ENCODE data around the gene ARHGEF28. TPM values are rescaled to one million over a fixed set of nuclear protein-coding genes. Genes with fewer than 3 reads are reported as not detected.

ARHGEF28 gene, protein sequence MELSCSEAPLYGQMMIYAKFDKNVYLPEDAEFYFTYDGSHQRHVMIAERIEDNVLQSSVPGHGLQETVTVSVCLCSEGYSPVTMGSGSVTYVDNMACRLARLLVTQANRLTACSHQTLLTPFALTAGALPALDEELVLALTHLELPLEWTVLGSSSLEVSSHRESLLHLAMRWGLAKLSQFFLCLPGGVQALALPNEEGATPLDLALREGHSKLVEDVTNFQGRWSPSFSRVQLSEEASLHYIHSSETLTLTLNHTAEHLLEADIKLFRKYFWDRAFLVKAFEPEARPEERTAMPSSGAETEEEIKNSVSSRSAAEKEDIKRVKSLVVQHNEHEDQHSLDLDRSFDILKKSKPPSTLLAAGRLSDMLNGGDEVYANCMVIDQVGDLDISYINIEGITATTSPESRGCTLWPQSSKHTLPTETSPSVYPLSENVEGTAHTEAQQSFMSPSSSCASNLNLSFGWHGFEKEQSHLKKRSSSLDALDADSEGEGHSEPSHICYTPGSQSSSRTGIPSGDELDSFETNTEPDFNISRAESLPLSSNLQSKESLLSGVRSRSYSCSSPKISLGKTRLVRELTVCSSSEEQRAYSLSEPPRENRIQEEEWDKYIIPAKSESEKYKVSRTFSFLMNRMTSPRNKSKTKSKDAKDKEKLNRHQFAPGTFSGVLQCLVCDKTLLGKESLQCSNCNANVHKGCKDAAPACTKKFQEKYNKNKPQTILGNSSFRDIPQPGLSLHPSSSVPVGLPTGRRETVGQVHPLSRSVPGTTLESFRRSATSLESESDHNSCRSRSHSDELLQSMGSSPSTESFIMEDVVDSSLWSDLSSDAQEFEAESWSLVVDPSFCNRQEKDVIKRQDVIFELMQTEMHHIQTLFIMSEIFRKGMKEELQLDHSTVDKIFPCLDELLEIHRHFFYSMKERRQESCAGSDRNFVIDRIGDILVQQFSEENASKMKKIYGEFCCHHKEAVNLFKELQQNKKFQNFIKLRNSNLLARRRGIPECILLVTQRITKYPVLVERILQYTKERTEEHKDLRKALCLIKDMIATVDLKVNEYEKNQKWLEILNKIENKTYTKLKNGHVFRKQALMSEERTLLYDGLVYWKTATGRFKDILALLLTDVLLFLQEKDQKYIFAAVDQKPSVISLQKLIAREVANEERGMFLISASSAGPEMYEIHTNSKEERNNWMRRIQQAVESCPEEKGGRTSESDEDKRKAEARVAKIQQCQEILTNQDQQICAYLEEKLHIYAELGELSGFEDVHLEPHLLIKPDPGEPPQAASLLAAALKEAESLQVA (N-terminal part only)
- 14.4 TPM for total RNA-seq

DNA sequence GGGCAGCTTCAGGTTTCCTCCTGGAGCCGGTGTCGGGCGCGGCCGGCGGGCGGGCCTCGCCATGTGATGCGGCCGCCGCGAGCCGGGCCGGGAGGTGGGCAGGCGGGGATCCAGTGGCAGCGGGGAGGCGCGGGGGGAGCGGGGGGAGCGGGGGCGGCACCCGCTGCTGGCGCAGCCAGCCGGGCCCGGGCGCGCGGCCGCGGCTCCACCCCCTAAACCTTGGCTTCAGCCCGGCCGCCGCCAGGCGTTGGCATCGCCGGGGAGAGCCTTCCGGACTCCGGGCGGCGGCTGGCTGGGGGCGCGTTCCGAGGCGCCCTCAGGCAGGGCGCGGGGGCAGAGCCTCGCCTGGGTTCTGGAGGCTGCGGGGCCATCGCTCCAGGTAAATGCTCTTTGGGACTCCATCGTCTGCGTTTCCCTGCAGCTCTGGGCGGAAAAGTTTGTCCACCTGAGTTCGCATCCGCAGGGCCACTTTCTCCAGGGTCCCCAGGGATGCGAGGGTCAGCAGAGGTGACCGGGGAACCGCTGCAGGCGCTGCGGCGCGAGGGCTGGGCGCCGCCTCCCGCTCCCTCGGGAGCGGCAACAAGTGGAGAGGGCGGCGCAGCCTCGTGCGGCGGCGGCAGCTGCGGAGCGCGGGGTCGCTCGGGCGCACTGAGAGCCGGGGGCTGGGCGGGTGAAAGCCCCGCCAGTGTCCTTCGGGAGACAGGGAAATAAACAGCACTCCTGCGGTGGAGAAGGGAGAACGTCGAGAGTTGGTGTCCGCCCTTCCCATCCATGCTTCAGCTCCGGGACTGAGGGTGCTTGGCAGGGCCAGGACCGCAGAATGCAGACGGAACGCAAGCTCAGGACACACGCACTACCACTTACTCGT, at the start of gene ARHGEF28:
Gene ARHGEF28 (plus strand): TSS at position 253 of the 868 bp plus-strand sequence. CDS start 58,656 bp downstream, outside the sequence.
- peak; percentile 91 for ATAC-seq
- DNase-seq (ENCODE audit: low spot score): peak; percentile 88

DNA sequence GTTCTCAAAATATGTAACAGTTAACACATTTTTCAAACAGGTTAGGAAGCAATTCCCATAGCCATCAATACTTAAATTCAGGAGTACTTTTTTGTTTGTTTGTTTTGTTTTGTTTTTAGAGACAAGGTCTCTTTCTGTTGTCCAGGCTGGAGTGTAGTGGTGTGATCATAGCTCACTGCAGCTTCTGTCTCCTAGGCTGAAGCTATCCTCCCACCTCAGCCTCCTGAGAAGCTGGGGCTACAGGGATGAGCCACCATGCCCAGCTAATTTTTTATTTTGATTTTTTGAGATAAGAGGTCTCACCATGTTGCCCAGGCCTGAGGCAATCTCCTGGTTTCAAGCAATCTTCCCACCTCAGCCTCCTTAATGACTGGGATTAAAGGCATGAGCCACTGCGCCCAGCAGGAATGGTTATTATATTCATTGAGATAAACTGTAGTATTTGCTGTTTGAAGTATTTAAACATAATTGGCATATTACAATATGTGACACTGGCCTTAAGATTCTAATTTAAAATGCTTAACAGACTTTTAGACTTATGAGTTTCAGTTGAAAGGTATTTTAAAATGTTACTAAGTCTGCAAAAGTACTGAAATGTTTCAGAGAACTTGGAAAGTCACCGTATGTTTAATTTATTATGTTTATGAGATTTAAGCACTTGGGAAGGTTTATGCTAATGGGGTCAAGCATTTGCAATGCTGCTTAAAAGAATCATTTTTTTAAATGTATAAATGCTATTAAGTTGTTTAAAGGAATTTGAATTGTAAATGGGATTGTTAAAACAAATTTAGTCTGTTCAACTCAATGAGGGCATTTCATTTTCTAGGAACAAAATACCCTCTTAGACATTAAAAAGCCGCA, 43.5 kb upstream of the ARHGEF28 start:
- DNase-seq (ENCODE audit: low spot score): no peak
- no peak for ATAC-seq

DNA sequence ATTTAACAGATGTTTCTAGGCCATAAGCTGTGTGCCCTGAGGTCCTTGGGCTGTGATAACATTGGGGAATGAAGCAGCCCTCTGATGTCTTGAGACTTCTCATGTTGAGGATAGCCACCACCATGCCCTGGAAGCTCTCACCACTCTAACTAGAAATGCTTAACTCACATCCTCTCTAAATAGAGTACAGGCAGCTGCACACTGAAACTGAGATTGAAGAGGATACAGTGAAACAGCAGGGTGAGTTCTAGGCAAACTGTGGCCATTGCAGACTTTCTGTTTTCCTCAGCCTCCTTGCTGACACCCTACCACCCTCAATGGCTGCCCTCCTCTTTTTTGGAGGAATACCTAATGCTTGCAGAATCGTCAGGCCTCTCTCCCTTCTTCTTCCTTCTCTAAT, 38.1 kb upstream of the ARHGEF28 start:
- no peak for DNase-seq (ENCODE audit: low spot score)
- no peak for ATAC-seq

DNA sequence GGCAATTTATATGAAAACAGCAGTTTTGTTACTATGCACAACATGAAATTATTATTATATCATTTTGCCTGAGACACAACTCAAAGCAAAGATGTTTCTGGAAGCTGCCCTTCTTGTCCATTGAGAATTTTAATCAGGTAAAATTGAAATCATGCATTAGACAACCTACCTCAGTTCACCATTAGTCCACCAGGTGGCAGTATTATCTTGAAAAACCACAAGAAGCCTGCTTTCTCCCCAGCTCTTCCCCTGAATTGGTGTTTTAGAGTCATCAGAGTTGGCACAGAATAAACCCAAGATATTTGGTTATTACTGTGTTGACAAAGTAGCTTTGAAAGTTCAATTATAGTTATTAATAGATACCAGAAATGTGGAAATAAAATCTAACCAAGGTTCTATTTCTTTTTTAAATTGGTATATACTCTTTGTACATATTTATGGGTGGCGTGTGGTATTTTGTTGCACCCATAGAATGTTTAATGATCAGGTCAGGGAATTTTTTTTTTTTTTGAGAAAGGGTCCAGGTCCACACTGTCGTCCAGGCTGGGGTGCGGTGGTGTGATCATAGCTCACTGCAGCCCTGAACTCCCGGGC, 34.8 kb upstream of the ARHGEF28 start:
- DNase-seq (ENCODE audit: low spot score): no peak
- ATAC-seq: peak; percentile 97

DNA sequence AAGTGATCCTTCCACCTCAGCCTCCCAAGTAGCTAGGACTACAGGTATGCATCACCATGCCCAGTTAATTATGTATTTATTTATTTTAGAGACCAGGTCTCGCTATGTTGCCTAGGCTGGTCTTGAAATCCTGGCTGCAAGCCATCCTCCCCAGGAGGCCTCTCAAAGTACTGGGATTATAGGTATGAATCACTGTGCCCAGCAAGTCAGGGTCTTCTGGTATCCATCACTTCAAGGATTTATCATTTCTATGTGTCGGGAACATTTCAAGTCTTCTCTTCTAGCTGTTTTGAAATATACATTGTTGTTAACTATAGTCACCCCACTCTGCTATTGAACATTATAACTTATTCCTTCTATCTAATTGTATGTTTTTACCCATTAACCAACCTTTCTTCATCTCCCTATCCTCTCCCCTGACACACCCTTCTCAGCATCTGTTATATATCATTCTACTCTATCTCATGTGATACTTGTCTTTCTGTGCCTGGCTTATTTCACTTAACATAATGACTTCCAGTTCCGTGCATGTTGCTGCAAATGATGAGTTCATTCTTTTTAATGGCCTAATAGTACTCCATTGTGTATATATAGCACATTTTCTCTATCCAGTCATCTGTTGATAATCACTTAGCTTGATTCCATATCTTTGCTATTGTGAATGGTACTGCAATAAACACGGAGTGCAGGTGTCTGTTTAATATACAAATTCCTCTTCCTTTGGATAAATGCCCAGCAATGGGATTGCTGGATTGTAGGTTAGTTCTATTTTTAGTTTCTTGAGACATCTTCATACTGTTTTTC, 34.1 kb upstream of the ARHGEF28 start:
- no peak for ATAC-seq

DNA sequence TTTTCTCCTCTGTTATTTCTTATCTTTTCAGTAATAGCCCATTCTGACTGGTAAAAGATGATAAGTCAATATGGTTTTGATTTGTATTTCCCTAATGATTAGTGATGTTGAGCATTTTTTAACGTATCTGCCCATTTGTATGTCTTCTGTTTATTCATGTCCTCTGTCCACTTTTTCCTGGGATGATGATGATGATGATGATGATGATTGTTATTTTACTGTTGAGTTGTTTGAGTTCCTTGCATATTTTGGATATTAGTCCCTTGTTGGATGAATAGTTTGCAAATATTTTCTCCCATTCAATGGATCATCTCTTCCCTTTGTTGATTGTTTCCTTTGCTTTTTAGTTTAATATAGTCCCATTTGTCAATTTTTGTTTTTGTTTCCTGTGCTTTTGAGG, 33.4 kb upstream of the ARHGEF28 start:
- DNase-seq (ENCODE audit: low spot score) (no peak), ATAC-seq (no peak)

More for the DNA sequence above, 34.1 kb upstream of the ARHGEF28 start:
- DNase-seq (ENCODE audit: low spot score): no peak

DNA sequence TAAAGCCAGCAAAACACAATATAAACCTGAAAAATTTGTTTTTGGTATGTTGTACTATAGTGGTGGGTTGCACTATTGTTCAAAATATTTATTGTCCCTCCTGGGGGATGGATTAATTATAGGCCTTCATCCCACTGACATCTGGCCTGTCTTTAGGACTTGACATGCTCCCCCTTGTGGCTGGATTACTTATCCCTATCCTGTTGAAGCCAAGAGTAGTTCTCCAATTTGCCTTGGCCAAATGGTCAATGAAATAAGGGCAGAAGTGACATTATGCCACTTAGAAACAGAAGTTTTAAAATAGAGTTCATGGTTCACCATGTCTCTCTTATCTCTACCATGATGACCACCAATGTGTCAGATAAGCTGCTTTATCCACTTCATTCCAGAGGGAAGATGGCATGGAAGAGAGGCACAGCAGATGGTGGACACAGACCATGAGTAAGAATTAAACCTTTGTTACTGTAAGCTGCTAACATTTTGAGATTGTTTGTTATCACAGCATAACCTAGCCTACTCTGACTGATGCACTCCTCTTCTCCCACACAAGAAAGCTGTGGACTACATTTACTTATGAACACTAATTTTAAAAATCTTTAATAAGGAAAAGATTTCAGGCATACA, 29.2 kb upstream of the ARHGEF28 start:
- ATAC-seq (peak; percentile 86), DNase-seq (ENCODE audit: low spot score) (no peak)

DNA sequence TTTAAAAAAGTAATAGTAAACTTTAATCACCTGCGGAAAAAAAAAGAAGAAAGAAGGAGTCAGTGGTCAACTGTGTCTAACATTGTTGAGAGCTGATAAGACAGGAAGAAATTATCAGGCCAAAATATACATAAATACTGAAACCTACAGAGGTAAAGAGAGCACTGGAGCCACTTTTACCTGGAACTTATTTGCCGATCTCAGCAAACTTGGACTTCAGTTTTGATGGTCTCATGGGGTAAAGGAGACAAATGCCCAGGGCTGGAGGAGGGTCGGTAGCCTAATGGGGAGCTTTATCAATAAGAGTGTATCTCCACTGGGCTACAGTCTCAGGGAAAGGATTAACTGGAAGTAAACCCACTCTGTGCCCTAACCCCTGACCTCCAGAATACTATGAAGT, 26.6 kb upstream of the ARHGEF28 start:
- no peak for ATAC-seq
- DNase-seq (ENCODE audit: low spot score): no peak

DNA sequence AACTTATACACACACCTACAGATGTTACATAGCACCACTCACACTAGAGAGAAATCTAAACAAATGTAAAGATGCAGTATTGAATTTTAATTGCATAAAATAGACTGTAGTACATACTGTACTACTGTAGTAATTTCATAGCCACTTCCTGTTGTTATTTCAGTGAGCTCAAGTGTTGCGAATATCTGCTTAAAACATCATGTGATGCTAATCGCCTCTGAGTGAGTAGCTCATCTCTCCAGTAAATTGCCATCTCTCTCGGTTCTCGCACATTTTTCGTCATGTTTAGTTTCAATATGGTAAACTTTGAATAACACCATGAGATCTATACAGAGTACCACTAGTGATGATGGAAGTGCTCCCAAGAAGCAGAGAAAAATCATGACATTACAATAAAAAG, 22.0 kb upstream of the ARHGEF28 start:
- DNase-seq (ENCODE audit: low spot score): no peak
- ATAC-seq: no peak

DNA sequence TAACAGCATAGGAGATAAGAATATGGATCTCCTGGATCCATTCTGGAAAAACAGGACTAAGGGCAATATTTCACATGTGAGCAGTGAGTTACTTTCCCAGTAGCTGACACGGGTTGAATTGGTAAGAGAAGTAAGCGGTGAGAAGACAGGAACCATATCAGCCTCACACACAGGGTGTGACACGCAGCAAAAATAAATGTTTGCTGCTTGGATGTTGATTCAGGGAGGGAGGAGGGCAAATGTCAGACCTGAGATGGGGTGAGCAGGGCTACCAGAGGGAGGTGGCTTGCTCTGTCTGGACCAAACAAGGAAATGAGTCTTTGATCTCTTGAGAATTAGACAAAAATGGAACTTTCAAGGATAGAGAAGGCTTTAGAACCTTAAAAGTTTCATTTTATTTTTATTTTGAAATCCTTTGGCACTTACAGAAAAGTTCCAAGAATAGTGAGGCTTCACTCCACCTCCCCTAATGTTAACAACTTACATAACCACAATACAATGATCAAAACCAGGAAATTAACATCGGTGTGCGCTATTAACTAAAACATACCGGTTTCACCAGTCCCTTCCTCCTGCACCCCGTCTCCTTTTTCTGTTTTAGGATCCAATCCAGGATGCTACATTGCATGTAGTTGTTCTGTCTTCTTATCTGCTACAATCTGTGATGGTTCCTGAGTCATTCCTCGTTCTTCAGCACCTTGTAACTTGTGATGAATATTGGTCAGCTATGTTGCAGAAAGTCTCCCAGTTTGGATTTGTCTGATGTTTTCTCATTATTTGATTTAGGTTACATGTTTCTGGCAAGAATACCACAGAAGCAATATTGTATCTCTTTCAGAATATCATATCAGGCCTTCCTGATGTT, 20.5 kb upstream of the ARHGEF28 start:
- DNase-seq (ENCODE audit: low spot score): no peak

DNA sequence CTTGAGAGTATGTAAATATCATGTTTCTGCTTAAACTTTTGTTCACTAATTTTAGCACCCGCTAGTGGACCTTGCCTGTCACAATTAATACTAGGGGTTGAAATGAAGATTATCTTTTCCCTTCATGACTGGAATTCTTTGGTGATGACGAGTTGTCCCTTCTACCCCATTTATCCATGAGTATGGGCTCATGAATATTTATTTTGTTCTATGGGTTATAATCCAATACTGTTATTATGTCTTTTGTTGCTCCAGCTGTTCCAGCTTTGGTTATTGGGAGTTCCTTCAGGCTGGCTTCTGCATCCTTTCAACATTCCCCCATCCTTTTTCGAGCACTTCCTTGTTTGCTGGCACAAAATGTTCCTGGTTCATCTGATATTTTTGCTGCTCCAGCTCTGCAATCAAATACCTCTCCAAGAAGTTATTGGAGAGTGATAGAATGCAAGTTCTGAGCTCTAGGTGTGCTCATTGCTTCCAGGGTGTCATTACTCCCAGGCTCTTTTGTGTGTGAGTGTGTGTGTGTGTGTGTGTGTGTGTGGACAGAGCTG, 19.7 kb upstream of the ARHGEF28 start:
- DNase-seq (ENCODE audit: low spot score) (no peak), ATAC-seq (no peak)

More for the DNA sequence above, 20.5 kb upstream of the ARHGEF28 start:
- ATAC-seq: peak; percentile 93

DNA sequence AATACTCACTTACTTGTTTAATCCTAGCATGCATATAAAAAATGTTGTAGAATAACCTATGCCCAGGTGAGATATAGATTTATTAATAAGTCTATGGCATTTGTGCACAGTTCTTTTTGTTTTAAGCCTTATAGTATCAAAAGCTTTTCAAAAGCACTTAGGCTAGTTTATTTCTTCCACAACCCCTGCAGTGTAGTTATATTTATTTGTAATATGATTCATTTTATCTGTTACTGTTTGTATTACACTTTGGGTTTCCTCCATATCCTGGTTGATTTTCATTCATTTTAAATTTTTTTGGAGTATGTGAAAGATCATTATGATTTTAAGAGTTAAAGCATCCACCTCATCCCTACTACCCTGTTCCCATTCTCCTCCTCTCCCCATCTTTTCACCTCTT, 18.8 kb upstream of the ARHGEF28 start:
- DNase-seq (ENCODE audit: low spot score) (no peak), ATAC-seq (no peak)

DNA sequence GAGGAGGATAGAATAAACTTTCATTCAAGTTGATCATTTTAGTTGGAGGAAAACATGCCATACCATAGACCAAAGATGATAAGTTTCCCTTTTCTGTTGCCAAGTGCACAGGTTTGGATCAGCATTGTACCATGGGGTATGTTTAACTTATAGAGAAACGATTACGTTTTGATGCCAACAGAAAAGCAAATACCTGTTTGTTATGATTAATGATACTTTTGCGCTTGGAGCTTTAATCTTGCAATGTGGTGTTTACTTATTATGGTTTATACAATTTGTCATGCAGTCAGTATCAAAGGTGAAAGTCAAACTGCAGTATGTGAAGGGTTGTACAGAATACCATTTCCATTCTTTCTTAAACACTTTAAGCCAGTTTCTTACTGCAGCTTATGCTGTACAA, 13.2 kb upstream of the ARHGEF28 start:
- DNase-seq (ENCODE audit: low spot score) (no peak), ATAC-seq (peak; percentile 76)

DNA sequence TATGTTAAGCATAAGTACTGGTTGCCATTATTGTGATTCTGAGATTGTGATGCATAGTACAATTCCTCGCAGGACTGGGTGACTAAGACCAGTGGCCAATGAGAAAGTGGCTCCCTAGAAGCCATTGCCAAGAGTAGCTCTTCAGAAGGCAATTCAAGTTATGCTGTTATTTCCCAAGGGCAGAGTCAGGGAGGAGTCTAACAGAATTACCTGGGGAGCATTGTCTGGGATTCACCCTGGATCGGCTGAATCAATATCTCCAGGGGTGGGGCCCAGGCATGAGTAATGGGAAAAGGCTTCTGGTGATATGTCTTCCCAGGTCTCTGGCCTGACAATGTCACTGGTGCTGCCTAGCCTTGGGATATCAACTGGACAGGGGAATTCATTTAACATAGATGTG, 10.9 kb upstream of the ARHGEF28 start:
- no peak for ATAC-seq
- no peak for DNase-seq (ENCODE audit: low spot score)

DNA sequence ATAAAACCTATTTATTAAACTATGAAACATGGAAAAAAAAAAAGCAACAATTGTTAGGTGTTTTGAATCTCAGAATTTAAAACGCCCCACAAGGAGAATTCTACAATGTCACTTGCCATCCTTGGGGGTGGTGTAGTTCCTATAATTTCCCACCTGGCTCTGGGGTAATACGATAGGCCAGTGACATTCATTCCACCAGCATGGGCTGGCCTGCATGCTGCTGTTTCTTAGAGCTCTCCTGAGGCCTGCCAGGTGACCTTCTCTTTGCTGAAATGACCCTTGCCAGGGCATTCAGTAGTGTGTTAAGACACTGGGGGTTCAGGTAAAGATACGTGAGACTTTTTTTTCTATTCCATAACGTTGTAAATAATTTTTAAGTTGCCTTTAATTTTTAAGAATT, 10.0 kb upstream of the ARHGEF28 start:
- DNase-seq (ENCODE audit: low spot score) (no peak), ATAC-seq (no peak)

Measured in left lobe of liver (tissue), 2 donors.